Endodermal cell (in vitro differentiated cells): ENCODE measurements around the gene CCDC88A. TPM values are rescaled to one million over a fixed set of nuclear protein-coding genes. Genes with fewer than 3 reads are reported as not detected.

Experiments
- DNase-seq: peaks from one replicate; pipeline ENCODE4 v3.0.0-alpha.2; 2017
- H3K27ac ChIP-seq: 2 replicates; pipeline ENCODE4 v1.5.1; 2013; ENCODE audit warnings: mild to moderate bottlenecking, low read depth, low read length, moderate library complexity
- H3K27me3 ChIP-seq: 2 replicates; pipeline ENCODE4 v1.6.1; 2013; ENCODE audit warnings: mild to moderate bottlenecking, low read length, moderate library complexity; ENCODE audit not compliant: insufficient read depth, control insufficient read depth, poor library complexity, severe bottlenecking
- H3K36me3 ChIP-seq: 2 replicates; pipeline ENCODE4 v1.7.0; 2013; ENCODE audit warnings: mild to moderate bottlenecking, low read length, moderate library complexity; ENCODE audit not compliant: control insufficient read depth, insufficient read depth
- H3K4me1 ChIP-seq: one replicate; pipeline ENCODE4 v1.7.0; 2013; ENCODE audit warnings: low read length; ENCODE audit not compliant: control insufficient read depth, insufficient read depth
- H3K4me3 ChIP-seq: 2 replicates; pipeline ENCODE4 v1.5.1; 2013; ENCODE audit warnings: mild to moderate bottlenecking, low read length, moderate library complexity
- H3K9ac ChIP-seq: 2 replicates; pipeline ENCODE4 v1.6.1; 2013; ENCODE audit warnings: mild to moderate bottlenecking, low read length, moderate library complexity; ENCODE audit not compliant: poor library complexity, severe bottlenecking; ENCODE audit errors: extremely low read depth
- H3K9me3 ChIP-seq: 2 replicates; pipeline ENCODE4 v1.6.1; 2013; ENCODE audit warnings: mild to moderate bottlenecking, low read length, moderate library complexity; ENCODE audit not compliant: control insufficient read depth
- H3K27ac Mint-ChIP-seq: 2 replicates; pipeline ENCODE4 v1.8.0; 2020; ENCODE audit warnings: mixed read lengths
- H3K27me3 Mint-ChIP-seq: 2 replicates; pipeline ENCODE4 v1.8.0; 2021; ENCODE audit warnings: mild to moderate bottlenecking, mixed read lengths; ENCODE audit not compliant: insufficient read depth
- H3K36me3 Mint-ChIP-seq: 2 replicates; pipeline ENCODE4 v1.8.0; 2020; ENCODE audit warnings: low read depth, mixed read lengths
- H3K4me1 Mint-ChIP-seq: 2 replicates; pipeline ENCODE4 v1.8.0; 2020; ENCODE audit warnings: mixed read lengths
- H3K4me3 Mint-ChIP-seq: 2 replicates; pipeline ENCODE4 v1.8.0; 2020; ENCODE audit warnings: mild to moderate bottlenecking, moderate library complexity, mixed read lengths
- H3K9me3 Mint-ChIP-seq: 2 replicates; pipeline ENCODE4 v1.8.0; 2020; ENCODE audit warnings: mild to moderate bottlenecking, mixed read lengths
- CTCF ChIP-seq: fragments of 200-600 bp; sonication (generic); conservative IDR thresholded peaks from 2 replicates; pipeline ENCODE4 v1.5.0; 2021; ENCODE audit warnings: antibody characterized with exemption, mild to moderate bottlenecking
- WGBS, 2 experiments: methylation state at CpG; one replicate each; pipeline versions ENCODE4 v1.1.5 to v1.1.7; 2013; ENCODE audit warnings: missing lambda C conversion rate in 2 of 2, mixed read lengths in 1 of 2; ENCODE audit not compliant: insufficient coverage in 1 of 2, insufficient read length in 1 of 2; 5-methylcytosine and 5-hydroxymethylcytosine counted together
- total RNA-seq, 2 donors: library from RNA; stranded (reverse); fragmentation: NEBNext Ultra II Directional in 1 of 2; extraction: Animal tissue kit (Norgen Biotek cat#: 25700) in 1 of 2; gene quantifications; 2 replicates in 1 of 2; 3 replicates in 1 of 2; pipeline ENCODE4 v1.2.1, GENCODE V29; 2021

The CCDC88A gene
- total RNA-seq, 2 donors from 2014 or later: 84.2 to 88.4 TPM

DNA sequence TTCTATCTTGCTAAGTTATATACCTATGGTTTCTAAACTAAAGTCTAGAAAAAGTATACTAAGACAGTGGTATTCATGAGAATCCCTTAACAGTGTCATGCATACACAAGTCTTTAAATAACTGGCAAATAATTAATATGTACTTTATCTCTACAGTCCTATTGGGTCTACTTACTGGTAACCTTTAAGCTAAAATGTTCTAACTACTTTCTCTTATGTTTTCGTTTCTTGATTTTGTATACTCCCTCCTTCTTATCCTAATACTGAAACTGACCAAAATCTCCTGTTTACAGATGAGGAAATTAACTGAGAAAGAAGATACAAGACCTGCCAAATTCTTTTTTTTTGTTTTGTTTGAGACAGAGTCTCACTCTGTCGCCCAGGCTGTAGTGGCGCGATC, 74.6 kb downstream of the CCDC88A start:
- no peaks in the 10 kb centered on the region for H3K9me3 Mint-ChIP-seq
- TF ChIP-seq CTCF: no peak

GRCh38 chr2:55338268-55338667, 81.4 kb downstream of the CCDC88A start:
- no peaks in the 10 kb centered on the region for H3K9me3 Mint-ChIP-seq
- no peak overlapping the region for H3K27ac Mint-ChIP-seq
- peaks cover 31% of the 10 kb centered on the region for H3K36me3 Mint-ChIP-seq
- no peaks in the 10 kb centered on the region for H3K4me1 Mint-ChIP-seq
- H3K27ac ChIP-seq: no peak overlapping the region
- no peak for TF ChIP-seq CTCF
- no peaks in the 10 kb centered on the region for H3K9me3 ChIP-seq
- H3K4me1 ChIP-seq: no peaks in the 10 kb centered on the region
- peaks cover 42% of the 10 kb centered on the region for H3K36me3 ChIP-seq
- no peak overlapping the region for H3K9ac ChIP-seq
- H3K4me3 ChIP-seq: no peak overlapping the region
- H3K27me3 Mint-ChIP-seq: no peaks in the 10 kb centered on the region
- H3K27me3 ChIP-seq: no peaks in the 10 kb centered on the region
- H3K4me3 Mint-ChIP-seq: no peak overlapping the region
- DNase-seq: no peak

More for the DNA sequence above, 74.6 kb downstream of the CCDC88A start:
- Mint-ChIP-seq H3K27ac (no peak overlapping the region), H3K4me1 (no peaks in the 10 kb centered on the region), H3K4me3 (no peak overlapping the region), H3K27me3 (no peaks in the 10 kb centered on the region), H3K36me3 (peaks cover 45% of the 10 kb centered on the region)
- no peaks in the 10 kb centered on the region for H3K27me3 ChIP-seq
- H3K4me1 ChIP-seq: no peaks in the 10 kb centered on the region
- no peak overlapping the region for H3K9ac ChIP-seq
- no peak overlapping the region for H3K4me3 ChIP-seq
- H3K36me3 ChIP-seq: peaks cover 43% of the 10 kb centered on the region
- no peaks in the 10 kb centered on the region for H3K9me3 ChIP-seq
- no peak overlapping the region for H3K27ac ChIP-seq
- DNase-seq: no peak
- 91 to 94% methylated on average over 3 to 4 of the region's 4 CpGs for WGBS, 2 experiments

GRCh38 chr2:55334728-55335127, 84.9 kb downstream of the CCDC88A start:
- no peaks in the 10 kb centered on the region for H3K9me3 Mint-ChIP-seq
- no peaks in the 10 kb centered on the region for H3K4me1 Mint-ChIP-seq
- peak overlapping the region; percentile 59 for H3K27ac Mint-ChIP-seq
- no peaks in the 10 kb centered on the region for H3K27me3 Mint-ChIP-seq
- Histone ChIP-seq H3K4me3 (no peak overlapping the region), H3K4me1 (no peaks in the 10 kb centered on the region), H3K27me3 (no peaks in the 10 kb centered on the region), H3K9me3 (no peaks in the 10 kb centered on the region), H3K36me3 (peaks cover 53% of the 10 kb centered on the region), H3K27ac (no peak overlapping the region), H3K9ac (no peak overlapping the region)
- DNase-seq: no peak
- no peak for TF ChIP-seq CTCF
- H3K4me3 Mint-ChIP-seq: no peak overlapping the region
- H3K36me3 Mint-ChIP-seq: peaks cover 28% of the 10 kb centered on the region
- WGBS, 2 experiments: 80% methylated on average over 2 of the region's 2 CpGs; no CpG with 5 or more reads in 1 of the 2 experiments
